Measurements from ENCODE around the gene PTK7. TPM values are rescaled to one million over a fixed set of nuclear protein-coding genes. Genes with fewer than 3 reads are reported as not detected.

Gene PTK7
- total RNA-seq, 1 donor from 2014 or later, result 308 TPM

DNA sequence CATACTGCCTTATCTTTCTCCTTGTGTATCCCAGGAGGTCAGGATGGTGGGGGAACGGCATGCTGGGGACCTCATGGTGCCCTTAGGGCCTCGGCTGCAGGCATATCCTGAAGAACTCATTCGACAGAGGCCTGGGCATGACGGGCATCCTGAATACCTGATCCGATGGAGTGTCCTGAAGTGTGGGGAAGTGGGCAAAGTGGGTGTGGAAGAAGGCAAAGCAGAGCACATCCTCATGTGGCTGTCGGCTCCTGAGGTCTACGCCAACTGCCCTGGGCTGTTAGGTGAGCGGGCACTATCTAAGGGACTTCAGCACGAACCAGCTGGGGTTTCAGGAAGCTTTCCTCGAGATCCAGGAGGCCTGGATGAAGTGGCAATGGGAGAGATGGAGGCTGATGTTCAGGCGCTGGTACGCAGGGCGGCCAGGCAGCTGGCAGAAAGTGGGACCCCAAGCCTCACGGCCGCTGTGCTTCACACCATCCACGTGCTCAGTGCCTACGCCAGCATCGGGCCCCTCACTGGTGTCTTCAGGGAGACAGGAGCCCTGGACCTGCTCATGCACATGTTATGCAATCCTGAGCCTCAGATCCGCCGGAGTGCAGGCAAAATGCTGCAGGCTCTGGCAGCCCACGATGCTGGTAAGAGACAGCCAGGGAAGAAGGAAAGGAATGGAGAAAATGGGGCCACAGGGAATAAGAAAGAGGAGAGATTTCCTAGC lies 108.3 kb downstream of the PTK7 start:
- H3K4me3 Mint-ChIP-seq, result peak overlapping the region; percentile 13
- H3K36me3 Mint-ChIP-seq, result peaks cover 21% of the 10 kb centered on the region
- H3K9me3 Mint-ChIP-seq, result no peaks in the 10 kb centered on the region
- H3K27me3 Mint-ChIP-seq (ENCODE audit: low read depth), result no peaks in the 10 kb centered on the region
- peaks cover 27% of the 10 kb centered on the region for H3K4me1 Mint-ChIP-seq
- no peak for DNase-seq (ENCODE audit: low spot score in 2 of 2, unreplicated experiment in 2 of 2)
- TF ChIP-seq, protein P1, sequence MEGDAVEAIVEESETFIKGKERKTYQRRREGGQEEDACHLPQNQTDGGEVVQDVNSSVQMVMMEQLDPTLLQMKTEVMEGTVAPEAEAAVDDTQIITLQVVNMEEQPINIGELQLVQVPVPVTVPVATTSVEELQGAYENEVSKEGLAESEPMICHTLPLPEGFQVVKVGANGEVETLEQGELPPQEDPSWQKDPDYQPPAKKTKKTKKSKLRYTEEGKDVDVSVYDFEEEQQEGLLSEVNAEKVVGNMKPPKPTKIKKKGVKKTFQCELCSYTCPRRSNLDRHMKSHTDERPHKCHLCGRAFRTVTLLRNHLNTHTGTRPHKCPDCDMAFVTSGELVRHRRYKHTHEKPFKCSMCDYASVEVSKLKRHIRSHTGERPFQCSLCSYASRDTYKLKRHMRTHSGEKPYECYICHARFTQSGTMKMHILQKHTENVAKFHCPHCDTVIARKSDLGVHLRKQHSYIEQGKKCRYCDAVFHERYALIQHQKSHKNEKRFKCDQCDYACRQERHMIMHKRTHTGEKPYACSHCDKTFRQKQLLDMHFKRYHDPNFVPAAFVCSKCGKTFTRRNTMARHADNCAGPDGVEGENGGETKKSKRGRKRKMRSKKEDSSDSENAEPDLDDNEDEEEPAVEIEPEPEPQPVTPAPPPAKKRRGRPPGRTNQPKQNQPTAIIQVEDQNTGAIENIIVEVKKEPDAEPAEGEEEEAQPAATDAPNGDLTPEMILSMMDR (IDR thresholded peaks at IDR 0.05; ENCODE audit: unreplicated experiment), result no peak
- peak overlapping the region; percentile 47 for H3K27ac Mint-ChIP-seq

DNA sequence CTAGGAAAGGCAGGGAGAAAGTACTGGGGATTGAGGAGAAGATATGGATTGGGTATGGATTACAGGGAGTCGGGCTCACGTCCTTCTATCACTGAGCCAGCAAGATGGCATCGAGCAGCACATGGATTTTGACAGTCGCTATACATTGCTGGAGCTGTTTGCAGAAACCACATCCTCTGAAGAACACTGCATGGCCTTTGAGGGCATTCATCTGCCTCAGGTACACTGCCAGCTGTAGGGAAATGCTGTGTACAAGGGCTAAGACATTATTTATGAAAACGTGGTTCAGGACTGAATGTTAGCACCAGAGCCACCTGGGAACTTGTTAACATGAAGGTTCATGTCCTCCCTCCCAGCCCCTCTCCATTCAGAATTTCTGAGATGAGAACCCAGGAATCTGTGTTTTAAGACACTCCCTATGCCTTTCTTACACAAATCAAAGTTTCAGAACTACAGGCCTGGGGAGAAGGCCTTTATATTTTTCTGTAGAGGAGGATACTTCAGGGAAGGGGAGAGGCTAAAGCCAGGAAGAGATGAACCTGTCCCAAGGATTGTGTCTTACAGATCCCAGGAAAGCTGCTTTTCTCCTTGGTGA lies 109.4 kb downstream of the PTK7 start:
- Mint-ChIP-seq H3K4me1 (peaks cover 27% of the 10 kb centered on the region), H3K27me3 (ENCODE audit: low read depth) (no peaks in the 10 kb centered on the region), H3K27ac (no peak overlapping the region), H3K9me3 (no peaks in the 10 kb centered on the region), H3K36me3 (peaks cover 21% of the 10 kb centered on the region), H3K4me3 (no peak overlapping the region)
- no peak for DNase-seq (ENCODE audit: low spot score in 2 of 2, unreplicated experiment in 2 of 2)
- TF ChIP-seq, protein P1 (IDR thresholded peaks at IDR 0.05; ENCODE audit: unreplicated experiment), result no peak

DNA sequence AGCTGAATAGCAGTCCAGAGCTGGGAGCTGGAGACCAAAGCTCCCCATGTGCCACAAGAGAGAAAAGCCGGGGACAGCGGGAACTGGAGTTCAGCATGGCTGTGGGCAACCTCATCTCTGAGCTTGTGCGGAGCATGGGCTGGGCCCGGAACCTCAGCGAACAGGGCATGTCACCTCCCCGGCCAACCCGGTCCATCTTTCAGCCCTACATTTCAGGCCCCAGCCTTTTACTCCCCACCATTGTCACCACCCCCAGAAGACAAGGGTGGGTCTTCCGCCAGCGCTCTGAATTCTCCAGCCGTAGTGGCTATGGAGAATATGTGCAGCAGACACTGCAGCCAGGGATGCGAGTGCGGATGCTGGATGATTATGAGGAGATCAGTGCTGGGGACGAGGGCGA lies 109.9 kb downstream of the PTK7 start:
- Mint-ChIP-seq H3K4me3 (no peak overlapping the region), H3K36me3 (peaks cover 21% of the 10 kb centered on the region), H3K9me3 (no peaks in the 10 kb centered on the region), H3K27me3 (ENCODE audit: low read depth) (no peaks in the 10 kb centered on the region), H3K4me1 (peaks cover 26% of the 10 kb centered on the region), H3K27ac (no peak overlapping the region)
- TF ChIP-seq, protein P1 (IDR thresholded peaks at IDR 0.05; ENCODE audit: unreplicated experiment), result no peak
- no peak for DNase-seq (ENCODE audit: low spot score in 2 of 2, unreplicated experiment in 2 of 2)

DNA sequence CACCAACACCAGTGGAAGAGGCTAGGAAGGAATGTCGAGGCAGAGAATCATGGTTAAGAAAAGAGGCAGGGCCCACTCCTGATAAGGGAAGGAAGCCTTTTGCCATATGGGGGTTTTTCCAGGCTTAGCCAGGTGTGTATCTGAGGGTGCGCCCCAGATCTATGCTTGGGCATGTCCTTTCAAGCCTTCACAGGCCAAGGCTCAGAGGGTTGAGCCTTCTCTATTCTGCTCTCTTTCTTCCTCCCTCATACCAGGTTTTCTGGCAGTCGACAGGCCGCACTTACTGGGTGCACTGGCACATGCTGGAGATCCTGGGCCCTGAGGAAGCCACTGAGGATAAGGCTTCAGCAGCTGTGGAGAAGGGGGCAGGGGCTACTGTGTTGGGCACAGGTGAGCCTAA lies 110.6 kb downstream of the PTK7 start:
- Mint-ChIP-seq H3K4me1 (peaks cover 19% of the 10 kb centered on the region), H3K4me3 (no peak overlapping the region), H3K9me3 (no peaks in the 10 kb centered on the region), H3K27me3 (ENCODE audit: low read depth) (no peaks in the 10 kb centered on the region), H3K36me3 (peaks cover 21% of the 10 kb centered on the region), H3K27ac (no peak overlapping the region)
- DNase-seq (ENCODE audit: low spot score in 2 of 2, unreplicated experiment in 2 of 2), result no peak
- TF ChIP-seq, protein P1 (IDR thresholded peaks at IDR 0.05; ENCODE audit: unreplicated experiment), result no peak

DNA sequence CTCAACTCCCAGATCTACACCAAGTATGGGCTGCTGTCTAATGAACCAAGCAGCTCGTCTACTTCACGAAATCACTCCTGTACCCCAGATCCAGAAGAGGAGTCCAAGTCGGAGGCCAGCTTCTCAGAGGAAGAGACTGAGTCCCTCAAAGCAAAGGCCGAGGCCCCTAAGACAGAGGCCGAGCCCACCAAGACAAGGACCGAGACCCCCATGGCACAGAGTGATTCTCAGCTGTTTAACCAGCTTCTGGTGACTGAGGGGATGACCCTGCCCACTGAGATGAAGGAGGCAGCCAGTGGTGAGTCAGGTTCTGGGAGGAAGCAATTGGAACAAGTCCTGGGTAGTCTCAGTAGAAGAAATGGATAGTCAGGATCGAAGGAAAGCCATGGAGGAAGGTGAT lies 111.7 kb downstream of the PTK7 start:
- Mint-ChIP-seq H3K9me3 (no peaks in the 10 kb centered on the region), H3K4me1 (peaks cover 13% of the 10 kb centered on the region), H3K4me3 (no peak overlapping the region), H3K27ac (no peak overlapping the region), H3K27me3 (ENCODE audit: low read depth) (no peaks in the 10 kb centered on the region), H3K36me3 (peaks cover 24% of the 10 kb centered on the region)
- TF ChIP-seq, protein P1 (IDR thresholded peaks at IDR 0.05; ENCODE audit: unreplicated experiment), result no peak
- DNase-seq (ENCODE audit: low spot score in 2 of 2, unreplicated experiment in 2 of 2), result no peak

Measured in mesothelial cell of epicardium (in vitro differentiated cells).